Esophagus mucosa (tissue), 1 donor: ENCODE results near the gene TCF12. TPM values are rescaled to one million over a fixed set of nuclear protein-coding genes. Genes with fewer than 3 reads are reported as not detected.

ENCODE experiments used
- ATAC-seq: fragments of 200-7000 bp; cut with Tn5 transposase; one replicate; pipeline ENCODE4 v1.9.1; 2020
- total RNA-seq: library from RNA; stranded (reverse); gene quantifications from one replicate; pipeline ENCODE4 v1.2.4, GENCODE V29; 2023
- donor health status: DM: yes; HTN: yes; CAD: no.

The TCF12 gene
- total RNA-seq, 1 donor from 2014 or later = 47.9 TPM

DNA sequence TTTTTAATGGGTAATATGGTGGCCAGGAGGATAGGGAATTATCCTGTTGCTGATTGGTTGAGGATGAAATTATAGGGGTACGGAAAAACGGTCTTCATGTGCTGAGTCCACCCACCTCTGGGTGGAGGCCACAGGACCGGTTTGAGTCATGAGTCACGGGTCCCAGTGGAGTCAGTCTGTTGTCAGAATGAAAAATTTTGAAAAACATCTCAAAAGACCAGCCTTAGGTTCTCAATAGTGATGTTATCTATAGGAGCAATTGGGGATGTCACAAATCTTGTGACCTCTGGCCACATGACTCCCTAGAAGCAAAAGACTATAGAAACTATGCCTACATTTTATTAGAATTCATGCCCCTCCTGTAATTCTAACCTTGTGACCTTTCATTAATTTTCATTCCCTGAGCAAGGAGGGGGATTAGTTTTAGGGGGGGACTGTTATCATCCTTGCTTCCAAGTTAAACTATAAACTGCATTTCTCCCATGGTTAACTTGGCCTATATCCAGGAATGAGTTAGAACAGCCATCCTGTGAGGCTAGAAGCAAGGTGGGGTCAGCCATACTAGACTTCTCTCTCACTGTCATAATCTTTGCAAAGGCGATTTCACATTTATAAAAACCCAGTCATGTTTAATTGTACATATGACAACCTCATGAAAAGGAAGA is 101.2 kb downstream of the TCF12 start:
- no peak for ATAC-seq

- ATAC-seq = no peak
These were observed 107.0 kb downstream of the TCF12 start for GRCh38 chr15:57025264-57025926.

- no peak for ATAC-seq
These were observed 107.7 kb downstream of the TCF12 start for GRCh38 chr15:57026016-57026592.

- no peak for ATAC-seq
These were observed 109.2 kb downstream of the TCF12 start for GRCh38 chr15:57027596-57027995.

- ATAC-seq = no peak
These were observed 109.7 kb downstream of the TCF12 start for GRCh38 chr15:57028176-57028575.

- ATAC-seq = no peak
These were observed 111.6 kb downstream of the TCF12 start for GRCh38 chr15:57030011-57030410.

DNA sequence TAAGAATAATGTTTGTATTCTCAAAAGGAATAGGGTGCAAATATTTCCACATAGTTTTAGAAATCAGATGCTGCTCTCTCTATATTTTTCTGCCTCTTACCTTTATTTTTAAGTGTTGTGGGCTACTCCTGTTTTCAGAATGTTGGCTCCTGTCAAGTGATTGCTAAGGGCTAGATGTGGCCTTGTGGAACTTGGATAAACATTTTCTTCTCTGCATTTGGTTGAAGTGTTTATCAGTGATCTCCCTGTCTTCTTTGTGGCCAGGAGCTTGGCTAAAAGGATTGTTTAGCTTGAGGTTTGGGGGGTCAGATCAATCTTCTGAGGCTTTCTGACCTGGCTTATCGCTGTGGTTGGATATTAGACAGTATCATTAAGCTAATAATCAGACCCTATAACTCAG is 112.6 kb downstream of the TCF12 start:
- ATAC-seq = no peak

DNA sequence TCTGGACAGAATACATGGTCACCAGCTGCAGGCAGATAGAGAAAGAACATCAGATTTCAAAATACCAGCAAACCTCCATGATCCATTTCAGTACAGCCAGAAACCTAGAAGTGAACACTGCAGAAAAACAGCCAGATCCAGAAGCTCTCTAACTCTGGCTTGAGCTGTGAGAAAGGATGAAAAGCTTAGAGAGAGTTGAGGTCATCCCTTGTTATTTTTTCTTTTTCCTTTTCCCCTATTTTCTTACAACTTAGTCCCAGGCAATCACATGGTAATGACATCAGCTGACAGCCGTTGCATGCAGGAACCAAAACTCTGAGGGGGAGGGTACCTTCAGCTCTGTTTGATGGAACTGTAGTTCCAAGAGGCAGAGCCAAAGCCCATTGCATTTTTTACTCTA is 113.2 kb downstream of the TCF12 start:
- no peak for ATAC-seq

DNA sequence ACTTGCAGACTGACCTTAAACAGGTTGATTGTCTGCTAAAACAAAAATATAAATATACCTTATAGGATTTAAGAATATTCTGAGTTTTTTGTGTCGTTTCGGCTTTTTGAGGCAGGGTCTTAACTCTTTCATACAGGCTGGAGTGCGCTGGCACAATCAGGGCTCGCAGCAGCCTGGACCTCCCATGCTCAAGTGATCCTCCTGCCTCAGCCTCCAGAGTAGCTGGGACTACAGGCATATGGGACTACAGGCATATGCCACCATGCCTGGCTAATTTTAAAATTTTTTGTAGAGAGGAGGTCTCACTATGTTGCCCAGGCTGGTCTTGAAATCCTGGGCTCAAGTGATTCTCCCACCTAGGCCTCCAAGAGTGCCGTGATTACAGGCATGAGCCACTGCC is 113.9 kb downstream of the TCF12 start:
- ATAC-seq = no peak

- no peak for ATAC-seq
These were observed 115.4 kb downstream of the TCF12 start for GRCh38 chr15:57033715-57034439.

DNA sequence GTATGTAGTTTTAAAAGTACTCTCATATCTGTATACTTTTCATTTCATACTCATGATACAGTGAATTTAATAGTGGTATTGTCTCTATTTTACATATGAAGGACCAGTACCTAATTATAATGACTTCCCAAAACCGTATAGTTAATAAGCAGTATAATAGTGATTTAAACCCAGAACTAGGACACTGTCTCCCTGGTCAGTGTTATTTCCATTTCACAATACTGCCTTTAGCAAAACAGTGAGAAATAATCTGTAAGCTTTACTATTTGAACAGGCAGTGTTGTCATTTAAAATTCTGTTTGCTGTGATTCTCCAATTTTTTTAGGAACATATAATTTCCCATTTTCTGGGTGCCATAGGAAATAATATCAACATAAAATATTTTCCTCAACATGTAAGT is 116.2 kb downstream of the TCF12 start:
- no peak for ATAC-seq

DNA sequence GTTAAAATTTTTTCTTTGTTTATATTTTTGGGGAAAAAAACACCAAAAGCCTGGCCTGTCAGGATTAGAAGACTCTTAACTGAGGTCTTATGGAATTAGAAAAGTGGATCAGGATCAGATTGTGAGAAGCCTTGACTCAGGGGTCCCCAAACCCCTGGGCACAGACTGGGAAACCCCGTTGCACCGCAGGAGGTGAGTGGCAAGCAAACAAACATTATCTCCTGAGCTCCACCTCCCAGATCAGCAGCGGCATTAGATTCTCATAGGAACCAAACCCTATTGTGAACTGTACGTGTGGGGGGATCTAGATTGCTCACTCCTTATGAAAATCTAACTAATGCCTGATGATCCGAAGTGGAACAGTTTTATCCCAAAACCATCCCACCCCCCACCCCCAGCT is 117.2 kb downstream of the TCF12 start:
- ATAC-seq = no peak

- ATAC-seq = no peak
These were observed 117.9 kb downstream of the TCF12 start for GRCh38 chr15:57036352-57036751.

DNA sequence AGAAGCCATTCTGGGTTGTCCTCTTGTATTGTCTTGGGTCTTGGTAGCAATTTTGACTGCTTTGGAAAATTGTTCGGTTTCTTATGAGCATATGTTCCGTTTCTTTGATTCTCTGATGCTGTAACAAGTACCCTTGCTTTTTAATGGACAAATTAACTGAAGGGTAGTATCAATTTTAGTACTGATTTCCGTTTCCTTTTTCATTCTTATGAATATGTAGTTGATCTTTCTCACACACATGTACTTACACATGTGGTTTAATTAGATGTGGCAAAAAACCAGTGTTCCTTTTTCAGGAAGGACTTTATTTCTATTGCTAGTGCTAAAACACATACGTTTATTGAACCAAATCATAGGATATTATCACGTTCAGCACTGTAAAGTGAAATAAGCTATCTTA is 119.1 kb downstream of the TCF12 start:
- ATAC-seq = no peak

DNA sequence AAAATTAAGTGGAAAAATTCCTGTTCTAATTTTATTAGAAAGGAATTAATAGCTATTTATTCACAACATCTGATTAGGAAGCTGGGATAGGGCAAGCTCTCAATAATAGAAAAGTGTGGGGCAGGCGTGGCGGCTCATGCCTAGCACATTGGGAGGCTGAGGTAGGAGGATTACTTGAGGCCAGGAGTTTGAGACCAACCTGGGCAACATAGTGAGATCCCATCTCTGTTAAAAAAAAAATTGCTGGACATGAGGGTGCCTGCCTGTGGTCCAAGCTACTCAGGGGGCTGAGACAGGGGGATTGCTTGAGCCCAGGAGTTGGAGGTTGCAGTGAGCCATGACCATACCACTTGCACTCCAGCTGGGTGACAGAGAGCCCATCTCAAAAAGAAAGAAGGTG is 119.6 kb downstream of the TCF12 start:
- ATAC-seq = no peak

GRCh38 chr15:57038496-57038895 is 120.1 kb downstream of the TCF12 start:
- no peak for ATAC-seq

GRCh38 chr15:57041416-57041815 is 123.0 kb downstream of the TCF12 start:
- ATAC-seq = no peak

DNA sequence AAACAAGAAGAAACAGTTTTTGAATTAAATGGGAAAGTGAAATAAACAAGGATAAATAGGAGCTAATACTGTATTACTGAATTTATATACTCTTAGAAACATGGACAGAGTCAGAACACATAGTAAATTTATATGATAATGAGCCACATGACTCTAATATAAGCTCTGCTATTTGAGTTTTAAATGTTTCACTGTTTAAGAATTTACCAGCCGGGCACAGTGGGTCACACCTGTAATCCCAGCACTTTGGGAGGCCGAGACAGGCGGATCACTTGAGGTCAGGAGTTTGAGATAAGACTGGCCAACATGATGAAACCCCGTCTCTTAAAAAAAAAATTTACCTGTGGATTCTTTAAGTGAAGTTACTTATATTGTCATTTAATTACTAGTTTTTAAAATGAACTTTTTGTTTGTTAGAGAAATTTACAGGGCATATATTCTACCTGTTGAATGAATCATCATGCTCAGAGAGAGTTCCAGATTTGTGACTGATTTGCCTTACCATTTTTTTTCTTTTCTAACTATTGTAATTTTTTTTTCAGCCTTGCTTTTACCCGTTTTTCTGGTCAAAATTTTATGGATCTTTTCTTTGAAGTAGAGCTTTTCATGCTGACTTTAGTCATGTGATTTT is 125.7 kb downstream of the TCF12 start:
- no peak for ATAC-seq

DNA sequence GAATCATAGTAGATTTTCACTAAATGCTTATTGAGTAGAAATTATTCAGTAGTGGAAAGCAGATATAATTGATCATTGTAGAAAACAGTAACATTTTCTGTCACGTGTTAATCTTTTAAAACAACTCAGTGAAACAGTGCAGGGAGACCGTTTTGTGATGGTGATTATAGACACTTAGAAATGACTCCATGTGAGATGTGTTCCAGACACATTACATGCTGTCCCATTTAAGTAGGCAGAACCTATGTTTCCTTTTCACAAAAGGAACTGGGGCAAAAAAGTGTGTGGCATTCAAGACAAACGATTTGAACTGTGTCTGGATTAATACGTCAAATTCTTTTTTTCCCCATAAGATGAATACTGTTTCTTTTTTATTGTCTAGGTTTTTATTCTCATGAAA is 126.5 kb downstream of the TCF12 start:
- no peak for ATAC-seq

DNA sequence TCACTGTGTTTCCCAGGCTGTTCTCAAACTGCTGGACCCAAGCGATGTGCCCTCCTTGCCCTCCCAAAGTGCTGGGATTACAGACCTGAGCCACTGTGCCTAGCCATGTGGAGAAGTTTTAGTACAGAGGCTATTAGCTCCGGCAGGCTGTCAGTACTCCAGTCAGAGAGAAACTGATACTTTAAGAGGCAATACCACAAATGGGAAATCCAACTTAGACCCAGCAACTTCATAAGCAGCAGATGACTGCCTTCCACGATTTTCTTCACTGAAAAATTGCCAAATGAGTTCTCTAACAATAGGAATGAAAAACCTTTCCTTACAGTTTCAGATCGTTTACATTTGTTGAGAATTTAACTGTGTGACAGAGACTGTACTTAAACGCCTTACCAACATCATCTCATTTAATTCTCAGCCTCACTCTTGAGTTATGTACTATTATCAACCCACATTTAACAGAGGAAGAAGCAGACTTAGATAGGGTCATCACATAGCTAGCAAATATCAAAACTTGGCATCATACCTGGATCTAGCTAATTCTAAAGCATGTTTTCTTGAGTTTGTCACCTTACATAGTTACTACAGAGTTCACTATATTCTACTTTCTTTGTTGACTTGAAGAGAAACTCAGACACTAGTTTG is 127.4 kb downstream of the TCF12 start:
- no peak for ATAC-seq

DNA sequence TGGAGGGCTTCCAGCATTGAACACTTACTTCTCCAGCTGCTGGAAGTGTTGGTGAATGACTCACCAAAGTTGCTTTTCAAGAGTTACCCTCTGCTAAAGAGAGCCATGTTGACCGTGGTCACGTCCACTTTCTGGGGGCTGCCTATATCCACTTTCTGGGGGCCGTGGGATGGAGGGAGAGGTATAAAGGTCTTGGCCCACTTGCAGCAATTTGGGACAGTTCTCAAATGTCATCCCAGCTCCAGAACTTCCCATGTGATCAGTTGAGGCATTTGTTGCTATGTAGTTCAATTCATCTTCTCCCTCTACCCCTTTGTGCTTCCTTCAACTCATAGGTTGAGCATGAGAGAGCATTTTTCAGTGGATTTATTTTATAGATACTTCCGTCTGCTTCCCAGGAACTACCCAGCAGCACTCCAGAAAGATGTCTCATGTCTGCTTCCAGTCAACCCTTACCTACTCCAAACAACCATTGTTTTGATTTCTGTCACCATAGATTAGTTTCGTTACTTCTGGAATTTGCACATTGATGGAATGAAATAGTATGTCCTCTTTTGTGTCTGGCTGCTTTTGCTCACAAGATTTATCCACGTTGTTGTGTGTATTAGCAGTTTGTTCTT is 130.6 kb downstream of the TCF12 start:
- ATAC-seq = no peak

GRCh38 chr15:57053470-57053869 is 135.0 kb downstream of the TCF12 start:
- no peak for ATAC-seq
